ENCODE data around the gene KRTAP9-2. TPM values are rescaled to one million over a fixed set of nuclear protein-coding genes. Genes with fewer than 3 reads are reported as not detected.
"Not testable (repeated sequence)": the region's sequence is repeated elsewhere in the genome, so short reads cannot be mapped to it uniquely, and the experiment has no call there.

Gene KRTAP9-2
- total RNA-seq, 4 donors from 2014 or later = not detected

DNA sequence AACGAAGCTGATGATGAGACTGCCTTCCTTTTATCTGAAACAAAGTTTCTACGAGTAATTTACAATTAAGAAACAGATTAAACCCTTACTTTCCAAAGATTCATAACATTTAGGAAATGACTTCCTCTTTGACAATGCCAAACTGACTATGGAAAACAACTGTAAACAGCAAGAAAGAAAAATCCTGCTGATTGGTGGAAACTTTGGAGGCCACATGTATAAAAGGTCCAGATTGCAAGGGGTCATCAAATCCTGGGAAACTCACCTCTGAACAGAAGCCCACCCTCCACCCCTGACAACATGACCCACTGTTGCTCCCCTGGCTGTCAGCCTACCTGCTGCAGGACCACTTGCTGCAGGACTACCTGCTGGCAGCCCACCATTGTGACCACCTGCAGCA, 38.6 kb downstream of the KRTAP9-2 start, which contains the start of gene KRTAP9-6:
KRTAP9-6 (plus strand) TSS at position 301 of the 400 bp plus-strand sequence; CDS start at position 301, 0 bp downstream.
- DNase-seq (ENCODE audit: low spot score) (no peak), ATAC-seq (ENCODE audit: low FRiP score) (no peak)
- TF ChIP-seq, protein P1, sequence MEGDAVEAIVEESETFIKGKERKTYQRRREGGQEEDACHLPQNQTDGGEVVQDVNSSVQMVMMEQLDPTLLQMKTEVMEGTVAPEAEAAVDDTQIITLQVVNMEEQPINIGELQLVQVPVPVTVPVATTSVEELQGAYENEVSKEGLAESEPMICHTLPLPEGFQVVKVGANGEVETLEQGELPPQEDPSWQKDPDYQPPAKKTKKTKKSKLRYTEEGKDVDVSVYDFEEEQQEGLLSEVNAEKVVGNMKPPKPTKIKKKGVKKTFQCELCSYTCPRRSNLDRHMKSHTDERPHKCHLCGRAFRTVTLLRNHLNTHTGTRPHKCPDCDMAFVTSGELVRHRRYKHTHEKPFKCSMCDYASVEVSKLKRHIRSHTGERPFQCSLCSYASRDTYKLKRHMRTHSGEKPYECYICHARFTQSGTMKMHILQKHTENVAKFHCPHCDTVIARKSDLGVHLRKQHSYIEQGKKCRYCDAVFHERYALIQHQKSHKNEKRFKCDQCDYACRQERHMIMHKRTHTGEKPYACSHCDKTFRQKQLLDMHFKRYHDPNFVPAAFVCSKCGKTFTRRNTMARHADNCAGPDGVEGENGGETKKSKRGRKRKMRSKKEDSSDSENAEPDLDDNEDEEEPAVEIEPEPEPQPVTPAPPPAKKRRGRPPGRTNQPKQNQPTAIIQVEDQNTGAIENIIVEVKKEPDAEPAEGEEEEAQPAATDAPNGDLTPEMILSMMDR (IDR thresholded peaks at IDR 0.05) = no peak

DNA sequence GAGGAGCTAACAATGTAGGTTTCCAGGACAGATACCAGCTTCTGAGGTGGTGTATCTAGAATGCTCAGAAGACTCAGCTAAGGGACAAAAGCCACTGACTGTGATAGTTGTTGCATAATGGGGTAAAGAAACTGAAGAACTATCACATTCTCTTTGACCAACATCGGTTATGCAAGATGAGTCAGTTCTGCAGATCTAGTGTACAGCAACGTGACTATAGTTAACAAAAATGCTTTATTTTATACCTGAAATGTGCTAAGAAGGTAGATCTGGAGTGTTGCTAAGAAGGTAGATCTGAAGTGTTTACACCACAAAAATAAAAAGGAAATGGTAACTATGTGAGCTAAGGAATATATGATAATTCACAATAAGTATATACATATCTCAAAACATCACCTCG, 41.3 kb downstream of the KRTAP9-2 start:
- no peak for DNase-seq (ENCODE audit: low spot score)
- ATAC-seq (ENCODE audit: low FRiP score) = no peak
- TF ChIP-seq, protein P1 (IDR thresholded peaks at IDR 0.05) = no peak

- ATAC-seq (ENCODE audit: low FRiP score); DNase-seq (ENCODE audit: low spot score): not testable (repeated sequence)
Measured at GRCh38 chr17:41271323-41271722, 44.9 kb downstream of the KRTAP9-2 start.

DNA sequence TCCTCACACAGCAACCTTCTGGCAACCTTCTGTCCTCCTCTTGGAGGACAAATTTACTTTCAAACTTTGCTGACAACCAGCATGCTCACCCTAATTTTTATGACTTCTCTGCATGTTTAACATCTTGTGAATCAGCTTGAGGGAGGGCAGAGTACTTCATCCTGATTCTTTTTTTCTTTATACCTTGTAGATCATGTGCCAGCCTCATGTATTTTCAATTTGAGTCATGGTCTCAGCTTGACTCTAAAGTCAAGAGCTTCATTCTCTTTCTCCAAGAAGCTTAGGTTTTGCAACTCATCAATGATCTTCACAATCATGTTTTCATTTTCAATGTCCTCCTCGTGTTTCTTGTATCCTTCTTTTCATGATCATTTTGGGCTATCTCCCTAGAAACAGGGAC, 45.4 kb downstream of the KRTAP9-2 start:
- ATAC-seq (ENCODE audit: low FRiP score) = no peak
- no peak for DNase-seq (ENCODE audit: low spot score)

GRCh38 chr17:41275648-41276190, 49.3 kb downstream of the KRTAP9-2 start, which contains the start of gene KRTAP9-7:
Gene KRTAP9-7 (plus strand): TSS chr17:41275698. CDS start chr17:41275698, 0 bp downstream.
- not testable (repeated sequence) for ATAC-seq (ENCODE audit: low FRiP score); DNase-seq (ENCODE audit: low spot score)

More for the DNA sequence above, 45.4 kb downstream of the KRTAP9-2 start:
- TF ChIP-seq, protein P1 (IDR thresholded peaks at IDR 0.05) = no peak

Small RNAs within 50 kb of the gene (small RNA-seq; reads per million reads assigned to genes)
- not detected for gene KRTAP4-17P

Other genes starting within 250 kb of the KRTAP9-2 start
- gene KRT40, start 242.3 kb upstream of the KRTAP9-2 start, total RNA-seq = not detected
- gene KRTAP3-3, start 232.5 kb upstream of the KRTAP9-2 start, total RNA-seq = not detected
- not detected for gene KRTAP3-2, start 226.7 kb upstream of the KRTAP9-2 start, total RNA-seq
- gene KRTAP3-1, start 217.5 kb upstream of the KRTAP9-2 start, total RNA-seq = not detected
- gene KRTAP1-5, start 199.4 kb upstream of the KRTAP9-2 start, total RNA-seq = not detected
- not detected for gene KRTAP1-4, start 196.5 kb upstream of the KRTAP9-2 start, total RNA-seq
- gene KRTAP1-3, start 191.8 kb upstream of the KRTAP9-2 start, total RNA-seq = not detected
- not detected for gene KRTAP1-1, start 185.2 kb upstream of the KRTAP9-2 start, total RNA-seq
- gene KRTAP2-1, start 179.3 kb upstream of the KRTAP9-2 start, total RNA-seq = not detected
- not detected for gene KRTAP2-2, start 171.4 kb upstream of the KRTAP9-2 start, total RNA-seq
- not detected for gene KRTAP2-3, start 166.5 kb upstream of the KRTAP9-2 start, total RNA-seq
- gene KRTAP2-4, start 160.8 kb upstream of the KRTAP9-2 start, total RNA-seq = not detected
- gene KRTAP4-7, start 142.5 kb upstream of the KRTAP9-2 start, total RNA-seq = not detected
- not detected for gene KRTAP4-8, start 128.5 kb upstream of the KRTAP9-2 start, total RNA-seq
- not detected for gene KRTAP4-16, start 124.4 kb upstream of the KRTAP9-2 start, total RNA-seq
- gene KRTAP4-9, start 121.3 kb upstream of the KRTAP9-2 start, total RNA-seq = not detected
- gene KRTAP4-11, start 108.3 kb upstream of the KRTAP9-2 start, total RNA-seq = not detected
- gene KRTAP4-12, start 102.5 kb upstream of the KRTAP9-2 start, total RNA-seq = not detected
- not detected for gene KRTAP4-6, start 86.1 kb upstream of the KRTAP9-2 start, total RNA-seq
- not detected for gene KRTAP4-5, start 76.8 kb upstream of the KRTAP9-2 start, total RNA-seq
- gene KRTAP4-4, start 65.9 kb upstream of the KRTAP9-2 start, total RNA-seq = not detected
- gene KRTAP4-3, start 58.4 kb upstream of the KRTAP9-2 start, total RNA-seq = not detected
- not detected for gene KRTAP4-2, start 48.4 kb upstream of the KRTAP9-2 start, total RNA-seq
- not detected for gene KRTAP4-1, start 41.7 kb upstream of the KRTAP9-2 start, total RNA-seq
- gene KRTAP9-1, start 36.8 kb upstream of the KRTAP9-2 start, total RNA-seq = not detected
- not detected for gene KRTAP9-3, start 5.8 kb downstream of the KRTAP9-2 start, total RNA-seq
- not detected for gene KRTAP9-8, start 11.4 kb downstream of the KRTAP9-2 start, total RNA-seq
- not detected for gene KRTAP9-4, start 23.0 kb downstream of the KRTAP9-2 start, total RNA-seq
- not detected for gene KRTAP9-9, start 28.7 kb downstream of the KRTAP9-2 start, total RNA-seq
- not detected for gene KRTAP9-6, start 38.7 kb downstream of the KRTAP9-2 start, total RNA-seq
- not detected for gene KRTAP9-7, start 49.0 kb downstream of the KRTAP9-2 start, total RNA-seq
- gene KRTAP29-1, start 76.2 kb downstream of the KRTAP9-2 start, total RNA-seq = not detected
- not detected for gene KRTAP16-1, start 82.7 kb downstream of the KRTAP9-2 start, total RNA-seq
- not detected for gene KRTAP17-1, start 89.1 kb downstream of the KRTAP9-2 start, total RNA-seq
- gene KRT33A, start 124.2 kb downstream of the KRTAP9-2 start, total RNA-seq = not detected
- gene KRT33B, start 143.2 kb downstream of the KRTAP9-2 start, total RNA-seq = not detected
- gene KRT34, start 155.7 kb downstream of the KRTAP9-2 start, total RNA-seq = not detected
- gene KRT31, start 171.0 kb downstream of the KRTAP9-2 start, total RNA-seq = not detected
- gene KRT37, start 197.9 kb downstream of the KRTAP9-2 start, total RNA-seq = not detected
- gene KRT38, start 214.3 kb downstream of the KRTAP9-2 start, total RNA-seq = not detected
- gene KRT32, start 240.7 kb downstream of the KRTAP9-2 start, total RNA-seq = not detected